Stimulated activated CD4-positive, alpha-beta T cell treated with anti-CD3 and anti-CD28 coated beads, Interleukin-12 subunit alpha, Interleukin-12 subunit beta, amount 100 ng/mL, for 24 hours (primary cell): ENCODE results near the gene TRAT1.
"Not testable (repeated sequence)": the region's sequence is repeated elsewhere in the genome, so short reads cannot be mapped to it uniquely, and the experiment has no call there.

Experiments used
- DNase-seq, 2 experiments: peaks; one replicate each; pipeline ENCODE4 v3.0.0-alpha.2; 2020; ENCODE audit warnings: low read depth in 2 of 2

Gene TRAT1

GRCh38 chr3:108822123-108822897, at the start of gene TRAT1:
TRAT1 (plus strand) TSS chr3:108822786; CDS start chr3:108822928, 142 bp downstream.
- DNase-seq: no peak

- DNase-seq: no peak
These were observed 46.9 kb upstream of the TRAT1 start for GRCh38 chr3:108775649-108776048.

GRCh38 chr3:108779496-108779895, 43.1 kb upstream of the TRAT1 start:
- no peak for DNase-seq

- DNase-seq: no peak
These were observed 42.4 kb upstream of the TRAT1 start for GRCh38 chr3:108780235-108780634.

GRCh38 chr3:108791473-108791872, 31.1 kb upstream of the TRAT1 start:
- no peak for DNase-seq

GRCh38 chr3:108804437-108804836, 18.1 kb upstream of the TRAT1 start:
- no peak for DNase-seq

GRCh38 chr3:108804966-108805365, 17.6 kb upstream of the TRAT1 start:
- no peak for DNase-seq

- DNase-seq: no peak
These were observed 16.3 kb upstream of the TRAT1 start for GRCh38 chr3:108806316-108806715.

- peak in 1 of 2 experiments; percentile 36 for DNase-seq
These were observed 4.2 kb upstream of the TRAT1 start for GRCh38 chr3:108818404-108818803.

- no peak for DNase-seq
These were observed 2.0 kb upstream of the TRAT1 start for GRCh38 chr3:108820586-108820985.

GRCh38 chr3:108823227-108823626, 641 bp downstream of the TRAT1 start:
- no peak for DNase-seq

- not testable (repeated sequence) for DNase-seq
These were observed 1.2 kb downstream of the TRAT1 start for GRCh38 chr3:108823803-108824202.

- DNase-seq: no peak
These were observed 4.0 kb downstream of the TRAT1 start for GRCh38 chr3:108826309-108827187.

- DNase-seq: no peak
These were observed 7.8 kb downstream of the TRAT1 start for GRCh38 chr3:108830381-108830780.

GRCh38 chr3:108830991-108831614, 8.5 kb downstream of the TRAT1 start:
- DNase-seq: no peak

- no peak for DNase-seq
These were observed 11.0 kb downstream of the TRAT1 start for GRCh38 chr3:108833611-108834010.

GRCh38 chr3:108834551-108834950, 12.0 kb downstream of the TRAT1 start:
- DNase-seq: no peak

GRCh38 chr3:108835101-108835500, 12.5 kb downstream of the TRAT1 start:
- DNase-seq: no peak

GRCh38 chr3:108838436-108838835, 15.8 kb downstream of the TRAT1 start:
- peak in 1 of 2 experiments; percentile 36 for DNase-seq

- no peak for DNase-seq
These were observed 23.2 kb downstream of the TRAT1 start for GRCh38 chr3:108845709-108846293.

GRCh38 chr3:108847187-108847586, 24.6 kb downstream of the TRAT1 start:
- DNase-seq: no peak

- no peak for DNase-seq
These were observed 26.5 kb downstream of the TRAT1 start for GRCh38 chr3:108849075-108849474.
